Measurements from ENCODE around the gene BARX2. TPM values are rescaled to one million over a fixed set of nuclear protein-coding genes. Genes with fewer than 3 reads are reported as not detected.

BARX2 gene
- total and polyA plus RNA-seq, 9 donors: 0.13 to 26.2 (median 1.5) TPM

DNA sequence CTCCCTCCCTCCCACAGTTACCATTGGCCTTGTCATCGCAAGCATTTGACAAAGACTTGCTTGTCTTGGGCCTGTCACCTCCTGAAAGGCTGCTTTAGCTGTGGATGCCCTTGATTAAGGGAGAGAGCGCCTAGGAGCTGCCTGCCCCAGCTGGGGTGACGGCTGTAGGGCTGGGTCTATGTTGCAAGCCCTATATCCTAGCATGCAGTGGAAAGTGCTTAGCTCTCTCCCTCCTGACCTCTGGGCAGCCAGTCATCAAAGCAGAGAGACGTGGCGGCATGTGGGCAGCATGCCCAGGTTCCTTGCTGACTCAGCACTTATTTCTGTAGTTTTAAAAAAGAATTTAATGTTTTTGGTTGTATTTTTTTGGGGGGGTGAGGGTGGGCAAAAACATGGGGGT lies 75.9 kb downstream of the BARX2 start:
- H3K9me3 ChIP-seq (replicated peaks; ENCODE audit: control insufficient read depth, low read depth, low read length): peaks cover 5% of the 10 kb centered on the region
- no peak overlapping the region for H3K4me3 ChIP-seq (ENCODE audit: low read length)
- no peaks in the 10 kb centered on the region for H3K27me3 ChIP-seq (ENCODE audit: control insufficient read depth, insufficient read depth, low read length)
- no peaks in the 10 kb centered on the region for H3K4me1 ChIP-seq (ENCODE audit: control insufficient read depth, insufficient read depth, low read length)
- no peaks in the 10 kb centered on the region for H3K36me3 ChIP-seq (ENCODE audit: control insufficient read depth, insufficient read depth, low read length)
- 83% methylated on average over 2 of the region's 5 CpGs for WGBS (ENCODE audit: insufficient coverage)
- no peak overlapping the region for H3K27ac ChIP-seq (ENCODE audit: low read length)
- DNase-seq: no peak

DNA sequence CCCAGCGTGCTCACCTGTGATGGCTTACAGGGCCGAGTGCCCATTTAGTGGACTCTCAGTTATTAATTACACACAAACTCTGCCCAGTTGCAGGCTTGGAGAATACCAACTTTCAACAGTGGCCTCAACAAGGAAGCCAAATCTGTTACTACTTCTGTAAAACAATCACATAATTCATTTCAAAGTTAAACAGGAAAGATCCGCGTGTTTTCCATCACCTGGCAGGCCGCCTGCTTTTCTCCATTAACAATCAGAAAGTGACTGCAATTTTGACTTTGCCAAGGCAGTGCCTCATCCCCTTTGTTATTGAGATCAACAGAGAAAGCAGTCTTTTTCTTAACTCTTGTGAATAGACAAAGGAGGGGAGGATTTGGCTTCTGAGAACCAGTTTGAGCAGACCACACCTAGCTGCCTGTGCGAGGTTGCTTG lies 77.7 kb downstream of the BARX2 start:
- 48% methylated on average over 6 of the region's 6 CpGs for WGBS (ENCODE audit: insufficient coverage)
- Histone ChIP-seq H3K4me1 (ENCODE audit: control insufficient read depth, insufficient read depth, low read length) (no peaks in the 10 kb centered on the region), H3K36me3 (ENCODE audit: control insufficient read depth, insufficient read depth, low read length) (no peaks in the 10 kb centered on the region), H3K9me3 (replicated peaks; ENCODE audit: control insufficient read depth, low read depth, low read length) (peaks cover 3% of the 10 kb centered on the region), H3K4me3 (ENCODE audit: low read length) (no peak overlapping the region), H3K27me3 (ENCODE audit: control insufficient read depth, insufficient read depth, low read length) (no peaks in the 10 kb centered on the region), H3K27ac (ENCODE audit: low read length) (no peak overlapping the region)
- DNase-seq: no peak

DNA sequence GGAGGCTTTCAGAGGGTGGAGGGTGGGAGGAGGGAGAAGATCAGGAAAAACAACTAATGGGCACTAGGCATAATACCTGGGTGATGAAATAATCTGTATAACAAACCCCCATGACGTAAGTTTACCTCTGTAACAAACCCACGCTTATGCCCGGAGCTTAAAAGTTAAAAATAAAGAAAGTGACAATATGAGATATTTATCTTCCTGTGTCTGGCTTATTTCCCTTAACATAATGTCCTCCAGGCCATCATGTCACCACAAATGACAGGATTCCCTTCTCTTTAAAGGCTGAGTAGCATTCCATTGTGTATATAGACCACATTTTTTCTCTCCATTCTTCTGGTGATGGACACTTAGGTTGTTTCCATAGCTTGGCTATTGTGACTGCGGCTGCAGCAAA lies 79.5 kb downstream of the BARX2 start:
- Histone ChIP-seq H3K27me3 (ENCODE audit: control insufficient read depth, insufficient read depth, low read length) (no peaks in the 10 kb centered on the region), H3K4me3 (ENCODE audit: low read length) (no peak overlapping the region), H3K36me3 (ENCODE audit: control insufficient read depth, insufficient read depth, low read length) (no peaks in the 10 kb centered on the region), H3K9me3 (replicated peaks; ENCODE audit: control insufficient read depth, low read depth, low read length) (no peaks in the 10 kb centered on the region), H3K4me1 (ENCODE audit: control insufficient read depth, insufficient read depth, low read length) (no peaks in the 10 kb centered on the region), H3K27ac (ENCODE audit: low read length) (no peak overlapping the region)
- no peak for DNase-seq
- no CpG with 5 or more reads among the region's 4 CpGs for WGBS (ENCODE audit: insufficient coverage)

DNA sequence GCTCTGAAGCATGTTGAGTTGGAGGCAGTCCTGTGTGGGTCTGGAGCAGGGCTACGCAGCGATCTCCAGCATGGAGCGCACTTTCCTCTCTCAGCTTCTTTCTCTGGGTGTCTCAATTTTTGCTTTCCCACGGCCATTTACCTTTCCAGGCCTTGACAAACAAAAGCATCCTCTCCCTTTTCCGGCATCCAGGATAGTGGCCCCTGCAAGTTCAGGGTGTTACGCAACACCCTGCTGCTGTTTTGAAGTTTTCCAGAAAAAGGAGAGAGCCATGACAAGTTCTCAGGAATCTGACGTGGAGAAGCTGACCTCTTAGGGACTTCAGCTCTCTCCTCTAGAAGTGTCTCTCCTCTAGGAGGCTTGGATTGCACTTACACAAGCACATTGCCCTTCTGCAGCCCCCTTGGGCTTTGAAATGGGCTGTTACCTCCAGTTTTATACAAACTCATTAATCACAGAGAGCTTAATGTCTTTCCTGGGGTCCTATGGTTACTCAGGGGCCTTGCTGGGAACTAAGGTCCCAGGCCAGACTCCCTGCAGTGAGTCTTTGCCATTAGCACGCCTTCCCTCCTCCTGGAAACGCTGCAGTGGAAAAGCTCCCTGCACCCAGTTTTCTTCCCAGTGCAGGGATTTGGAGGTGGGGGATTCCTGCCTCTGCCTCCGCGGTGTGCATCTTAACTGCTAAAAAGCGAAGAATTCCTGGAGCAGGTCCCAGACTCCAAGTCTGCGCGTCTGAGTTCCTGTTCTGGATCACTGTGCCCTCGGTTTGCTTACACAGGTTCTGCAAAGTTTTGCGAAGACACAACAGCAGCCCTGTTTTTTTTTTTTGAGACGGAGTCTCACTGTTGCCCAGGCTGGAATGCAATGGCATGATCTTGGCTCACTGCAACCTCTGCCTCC lies 80.4 kb downstream of the BARX2 start:
- Histone ChIP-seq H3K36me3 (ENCODE audit: control insufficient read depth, insufficient read depth, low read length) (no peaks in the 10 kb centered on the region), H3K9me3 (replicated peaks; ENCODE audit: control insufficient read depth, low read depth, low read length) (no peaks in the 10 kb centered on the region), H3K4me1 (ENCODE audit: control insufficient read depth, insufficient read depth, low read length) (no peaks in the 10 kb centered on the region), H3K4me3 (ENCODE audit: low read length) (no peak overlapping the region), H3K27me3 (ENCODE audit: control insufficient read depth, insufficient read depth, low read length) (no peaks in the 10 kb centered on the region), H3K27ac (ENCODE audit: low read length) (no peak overlapping the region)
- peak; percentile 14 for DNase-seq
- WGBS (ENCODE audit: insufficient coverage): 35% methylated on average over 16 of the region's 17 CpGs

DNA sequence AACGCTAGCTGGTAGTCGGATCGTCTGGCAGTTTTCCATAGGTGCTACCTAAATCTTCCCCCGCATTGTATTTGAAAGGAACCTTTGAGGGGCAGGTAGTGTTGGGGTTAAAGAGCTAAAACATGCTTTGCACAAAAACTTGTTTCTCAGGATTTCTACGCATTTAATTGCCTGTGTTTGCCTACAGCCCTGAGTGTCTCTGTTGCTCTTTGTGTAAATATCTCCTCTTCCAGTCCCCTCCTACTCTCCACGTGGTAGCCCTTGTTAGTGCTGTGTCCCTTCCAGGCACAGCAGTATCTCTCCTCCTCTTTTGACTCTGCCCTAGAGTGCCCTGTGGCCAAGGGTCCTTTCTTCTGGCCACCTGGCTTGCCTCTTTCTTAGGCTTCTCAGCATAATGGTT lies 81.7 kb downstream of the BARX2 start:
- Histone ChIP-seq H3K9me3 (replicated peaks; ENCODE audit: control insufficient read depth, low read depth, low read length) (no peaks in the 10 kb centered on the region), H3K4me3 (ENCODE audit: low read length) (no peak overlapping the region), H3K27me3 (ENCODE audit: control insufficient read depth, insufficient read depth, low read length) (no peaks in the 10 kb centered on the region), H3K36me3 (ENCODE audit: control insufficient read depth, insufficient read depth, low read length) (no peaks in the 10 kb centered on the region), H3K27ac (ENCODE audit: low read length) (no peak overlapping the region), H3K4me1 (ENCODE audit: control insufficient read depth, insufficient read depth, low read length) (no peaks in the 10 kb centered on the region)
- WGBS (ENCODE audit: insufficient coverage): 13% methylated on average over 2 of the region's 6 CpGs
- no peak for DNase-seq

DNA sequence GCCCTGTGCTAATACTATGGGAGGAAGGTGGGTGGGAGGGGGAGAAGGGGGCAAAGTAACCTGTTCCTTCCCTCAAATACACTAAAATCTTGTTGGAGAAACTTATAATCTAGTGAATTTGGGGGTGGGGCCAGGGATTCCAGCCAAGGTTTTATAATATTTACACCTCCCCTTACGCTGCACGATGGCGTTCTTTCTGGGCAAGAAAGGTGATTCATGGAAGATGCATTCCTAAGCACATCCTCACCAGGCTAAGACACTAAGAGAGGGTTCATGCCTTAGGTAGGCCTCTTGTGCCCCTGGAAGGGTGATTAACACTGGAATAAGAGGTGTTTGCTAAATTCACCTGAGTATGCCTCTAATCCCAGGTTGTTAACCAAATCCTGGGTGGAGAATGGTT lies 82.6 kb downstream of the BARX2 start:
- H3K9me3 ChIP-seq (replicated peaks; ENCODE audit: control insufficient read depth, low read depth, low read length): no peaks in the 10 kb centered on the region
- no peaks in the 10 kb centered on the region for H3K27me3 ChIP-seq (ENCODE audit: control insufficient read depth, insufficient read depth, low read length)
- H3K27ac ChIP-seq (ENCODE audit: low read length): no peak overlapping the region
- no peaks in the 10 kb centered on the region for H3K36me3 ChIP-seq (ENCODE audit: control insufficient read depth, insufficient read depth, low read length)
- no peaks in the 10 kb centered on the region for H3K4me1 ChIP-seq (ENCODE audit: control insufficient read depth, insufficient read depth, low read length)
- DNase-seq: no peak
- no peak overlapping the region for H3K4me3 ChIP-seq (ENCODE audit: low read length)
- no CpG with 5 or more reads among the region's 3 CpGs for WGBS (ENCODE audit: insufficient coverage)

DNA sequence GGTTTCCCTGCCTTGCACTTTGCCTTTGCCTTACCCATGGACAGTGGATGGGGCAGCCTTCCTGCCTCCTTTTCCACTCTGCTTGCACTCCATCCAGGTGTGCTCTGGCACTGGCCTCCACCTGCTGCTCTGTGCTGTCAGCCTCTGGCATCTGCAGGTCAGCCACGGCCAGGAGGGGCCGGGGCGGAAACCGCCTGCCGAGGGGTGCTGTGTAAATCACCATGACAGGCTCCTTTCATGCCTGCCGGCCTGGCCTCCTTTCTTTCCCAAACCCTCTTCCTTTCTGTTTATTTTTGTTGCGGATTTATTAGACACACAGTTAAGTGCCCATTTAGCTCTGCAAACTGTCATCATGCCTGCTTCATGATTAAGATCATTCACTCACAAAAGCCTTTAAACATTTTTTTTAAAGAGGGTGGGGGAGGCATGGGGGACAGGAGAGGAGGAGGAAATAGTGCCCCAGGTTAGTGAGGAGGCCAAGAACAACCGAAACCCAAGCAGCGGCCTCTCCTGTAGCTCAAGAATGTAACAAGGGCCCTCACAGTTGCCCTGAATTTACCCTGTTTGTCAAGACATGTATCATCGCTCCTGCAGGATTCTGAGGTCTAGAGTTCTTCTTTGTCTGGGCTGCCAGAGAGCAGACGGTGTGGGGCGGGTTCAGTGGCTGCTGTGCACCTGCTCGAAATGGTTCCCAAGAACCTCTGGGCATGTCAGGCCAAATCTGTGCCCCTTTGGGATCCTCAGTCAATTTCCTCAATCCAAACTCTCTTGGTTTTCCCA lies 83.3 kb downstream of the BARX2 start:
- WGBS (ENCODE audit: insufficient coverage): 54% methylated on average over 11 of the region's 13 CpGs
- no peak for DNase-seq
- no peaks in the 10 kb centered on the region for H3K4me1 ChIP-seq (ENCODE audit: control insufficient read depth, insufficient read depth, low read length)
- no peaks in the 10 kb centered on the region for H3K36me3 ChIP-seq (ENCODE audit: control insufficient read depth, insufficient read depth, low read length)
- H3K27ac ChIP-seq (ENCODE audit: low read length): no peak overlapping the region
- no peaks in the 10 kb centered on the region for H3K27me3 ChIP-seq (ENCODE audit: control insufficient read depth, insufficient read depth, low read length)
- no peaks in the 10 kb centered on the region for H3K9me3 ChIP-seq (replicated peaks; ENCODE audit: control insufficient read depth, low read depth, low read length)
- no peak overlapping the region for H3K4me3 ChIP-seq (ENCODE audit: low read length)

DNA sequence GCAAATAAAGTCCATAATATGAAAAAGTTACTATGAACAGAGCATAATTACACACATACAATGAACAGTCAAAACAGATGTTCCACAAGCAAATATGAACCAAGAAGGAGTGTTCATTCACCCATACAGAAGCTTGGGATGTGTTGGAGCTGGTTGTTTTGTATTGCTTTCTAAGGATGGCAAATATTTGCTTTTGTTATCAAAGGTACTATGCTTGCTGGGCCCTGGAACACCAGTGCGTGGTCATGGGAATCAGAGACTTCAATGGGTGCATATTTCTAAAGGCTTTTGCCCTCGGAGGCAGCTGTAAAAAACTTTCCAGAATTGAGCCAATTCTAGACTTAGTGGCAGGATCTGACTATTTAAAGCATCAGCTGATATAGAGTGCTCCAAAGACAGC lies 85.1 kb downstream of the BARX2 start:
- H3K36me3 ChIP-seq (ENCODE audit: control insufficient read depth, insufficient read depth, low read length): no peaks in the 10 kb centered on the region
- WGBS (ENCODE audit: insufficient coverage): no CpG with 5 or more reads among the region's 2 CpGs
- H3K4me3 ChIP-seq (ENCODE audit: low read length): no peak overlapping the region
- H3K27ac ChIP-seq (ENCODE audit: low read length): no peak overlapping the region
- H3K27me3 ChIP-seq (ENCODE audit: control insufficient read depth, insufficient read depth, low read length): no peaks in the 10 kb centered on the region
- DNase-seq: no peak
- H3K9me3 ChIP-seq (replicated peaks; ENCODE audit: control insufficient read depth, low read depth, low read length): no peaks in the 10 kb centered on the region
- no peaks in the 10 kb centered on the region for H3K4me1 ChIP-seq (ENCODE audit: control insufficient read depth, insufficient read depth, low read length)

DNA sequence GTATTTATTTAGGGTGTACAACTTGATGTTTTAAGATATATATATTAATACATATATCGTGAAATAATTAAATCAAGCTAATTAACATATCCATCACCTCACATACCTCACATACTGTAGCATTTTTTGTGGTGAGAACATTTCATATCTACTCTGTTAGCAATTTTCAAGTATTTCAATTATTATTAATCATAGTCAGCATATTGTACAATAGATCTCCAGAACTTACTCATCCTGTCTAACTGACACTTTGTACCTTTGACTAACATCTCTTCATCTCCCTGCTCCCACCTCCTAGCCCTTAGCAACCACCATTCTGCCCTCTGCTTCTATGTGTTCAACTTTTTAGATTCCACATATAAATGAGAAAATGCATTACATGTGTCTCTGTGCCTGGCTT lies 108.4 kb downstream of the BARX2 start:
- WGBS (ENCODE audit: insufficient coverage): no CpG with 5 or more reads among the region's 1 CpG

DNA sequence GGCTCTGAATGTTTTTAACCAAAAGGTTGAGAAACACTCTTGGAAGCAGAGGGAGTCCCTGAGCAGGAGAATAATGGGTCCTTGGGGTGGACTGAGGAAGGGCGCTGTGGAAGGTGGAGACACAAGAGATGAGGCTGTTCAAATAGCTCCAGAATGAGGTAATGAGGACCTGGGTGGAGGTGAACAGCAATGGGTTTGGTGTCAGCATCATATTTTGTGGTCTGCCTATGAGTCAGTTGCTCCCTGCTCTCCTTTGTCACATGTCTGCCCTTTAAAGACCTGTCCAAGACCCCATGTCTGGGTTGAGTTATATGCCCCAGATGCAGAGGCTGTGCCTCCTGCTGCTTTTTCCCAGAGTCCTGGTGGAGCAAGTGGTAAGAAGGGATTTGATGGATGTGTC lies 113.6 kb downstream of the BARX2 start:
- Histone ChIP-seq H3K36me3 (ENCODE audit: control insufficient read depth, insufficient read depth, low read length) (no peaks in the 10 kb centered on the region), H3K27me3 (ENCODE audit: control insufficient read depth, insufficient read depth, low read length) (no peaks in the 10 kb centered on the region), H3K4me3 (ENCODE audit: low read length) (no peak overlapping the region), H3K27ac (ENCODE audit: low read length) (no peak overlapping the region), H3K9me3 (replicated peaks; ENCODE audit: control insufficient read depth, low read depth, low read length) (no peaks in the 10 kb centered on the region), H3K4me1 (ENCODE audit: control insufficient read depth, insufficient read depth, low read length) (no peaks in the 10 kb centered on the region)
- no peak for DNase-seq
- WGBS (ENCODE audit: insufficient coverage): 83% methylated on average over 1 of the region's 1 CpG

More for the DNA sequence above, 108.4 kb downstream of the BARX2 start:
- H3K4me3 ChIP-seq (ENCODE audit: low read length): no peak overlapping the region
- H3K27ac ChIP-seq (ENCODE audit: low read length): no peak overlapping the region
- H3K9me3 ChIP-seq (replicated peaks; ENCODE audit: control insufficient read depth, low read depth, low read length): no peaks in the 10 kb centered on the region
- H3K36me3 ChIP-seq (ENCODE audit: control insufficient read depth, insufficient read depth, low read length): no peaks in the 10 kb centered on the region
- H3K4me1 ChIP-seq (ENCODE audit: control insufficient read depth, insufficient read depth, low read length): no peaks in the 10 kb centered on the region
- DNase-seq: no peak
- H3K27me3 ChIP-seq (ENCODE audit: control insufficient read depth, insufficient read depth, low read length): no peaks in the 10 kb centered on the region
